ENCODE measurements around the gene RNF8.

RNF8 gene

GRCh38 chr6:37429352-37429750, 75.6 kb downstream of the RNF8 start:
- H3K4me1 ChIP-seq (ENCODE audit: insufficient read depth, insufficient read length), result peaks cover 2% of the 10 kb centered on the region
- no peaks in the 10 kb centered on the region for H3K27me3 ChIP-seq (ENCODE audit: insufficient read depth, insufficient read length)
- H3K9me3 ChIP-seq (ENCODE audit: insufficient read depth, low read length), result no peaks in the 10 kb centered on the region
- no peak for DNase-seq (ENCODE audit: low read depth, low spot score)
- H3K4me3 ChIP-seq (ENCODE audit: insufficient read length, low read depth), result no peak overlapping the region
- no peaks in the 10 kb centered on the region for H3K36me3 ChIP-seq (ENCODE audit: insufficient read depth, insufficient read length, low read length)
- H3K9ac ChIP-seq (ENCODE audit: insufficient read length, low read depth), result no peak overlapping the region
- no peak for TF ChIP-seq YY1 (IDR thresholded peaks at IDR 0.05; ENCODE audit: insufficient read depth, insufficient read length)
- TF ChIP-seq SUZ12 (IDR thresholded peaks at IDR 0.05; ENCODE audit: extremely low read depth, insufficient read depth, insufficient read length), result no peak
- TF ChIP-seq ZNF274 (IDR thresholded peaks at IDR 0.05; ENCODE audit: low read depth, low read length), result no peak

GRCh38 chr6:37432590-37432915, 78.8 kb downstream of the RNF8 start:
- H3K36me3 ChIP-seq (ENCODE audit: insufficient read depth, insufficient read length, low read length), result peaks cover 19% of the 10 kb centered on the region
- TF ChIP-seq YY1 (IDR thresholded peaks at IDR 0.05; ENCODE audit: insufficient read depth, insufficient read length) (no peak), SUZ12 (IDR thresholded peaks at IDR 0.05; ENCODE audit: extremely low read depth, insufficient read depth, insufficient read length) (no peak), ZNF274 (IDR thresholded peaks at IDR 0.05; ENCODE audit: low read depth, low read length) (no peak)
- H3K27me3 ChIP-seq (ENCODE audit: insufficient read depth, insufficient read length), result no peaks in the 10 kb centered on the region
- H3K9me3 ChIP-seq (ENCODE audit: insufficient read depth, low read length), result no peaks in the 10 kb centered on the region
- peak overlapping the region; percentile 76 for H3K4me3 ChIP-seq (ENCODE audit: insufficient read length, low read depth)
- H3K4me1 ChIP-seq (ENCODE audit: insufficient read depth, insufficient read length), result peaks cover 2% of the 10 kb centered on the region
- DNase-seq (ENCODE audit: low read depth, low spot score), result no peak
- H3K9ac ChIP-seq (ENCODE audit: insufficient read length, low read depth), result peak overlapping the region; percentile 85

- Histone ChIP-seq H3K4me1 (ENCODE audit: insufficient read depth, insufficient read length) (peaks cover 2% of the 10 kb centered on the region), H3K36me3 (ENCODE audit: insufficient read depth, insufficient read length, low read length) (peaks cover 22% of the 10 kb centered on the region), H3K9ac (ENCODE audit: insufficient read length, low read depth) (peak within 1 kb of the TSS; percentile 85), H3K27me3 (ENCODE audit: insufficient read depth, insufficient read length) (no peaks in the 10 kb centered on the region), H3K9me3 (ENCODE audit: insufficient read depth, low read length) (no peaks in the 10 kb centered on the region), H3K4me3 (ENCODE audit: insufficient read length, low read depth) (peak within 1 kb of the TSS; percentile 76)
- peak; percentile 76 for DNase-seq (ENCODE audit: low read depth, low spot score)
- TF ChIP-seq ZNF274 (IDR thresholded peaks at IDR 0.05; ENCODE audit: low read depth, low read length) (no peak), YY1 (IDR thresholded peaks at IDR 0.05; ENCODE audit: insufficient read depth, insufficient read length) (no peak), SUZ12 (IDR thresholded peaks at IDR 0.05; ENCODE audit: extremely low read depth, insufficient read depth, insufficient read length) (no peak)
Observed at GRCh38 chr6:37432916-37433656, 79.3 kb downstream of the RNF8 start, which contains the start of gene CMTR1. Gene CMTR1 (plus strand): TSS chr6:37433221. CDS start chr6:37435630, 2,409 bp downstream.

GRCh38 chr6:37433657-37434271, 80.0 kb downstream of the RNF8 start:
- H3K4me3 ChIP-seq (ENCODE audit: insufficient read length, low read depth), result peak overlapping the region; percentile 76
- DNase-seq (ENCODE audit: low read depth, low spot score), result no peak
- H3K4me1 ChIP-seq (ENCODE audit: insufficient read depth, insufficient read length), result peaks cover 2% of the 10 kb centered on the region
- H3K27me3 ChIP-seq (ENCODE audit: insufficient read depth, insufficient read length), result no peaks in the 10 kb centered on the region
- peak overlapping the region; percentile 85 for H3K9ac ChIP-seq (ENCODE audit: insufficient read length, low read depth)
- peaks cover 28% of the 10 kb centered on the region for H3K36me3 ChIP-seq (ENCODE audit: insufficient read depth, insufficient read length, low read length)
- TF ChIP-seq SUZ12 (IDR thresholded peaks at IDR 0.05; ENCODE audit: extremely low read depth, insufficient read depth, insufficient read length) (no peak), YY1 (IDR thresholded peaks at IDR 0.05; ENCODE audit: insufficient read depth, insufficient read length) (no peak), ZNF274 (IDR thresholded peaks at IDR 0.05; ENCODE audit: low read depth, low read length) (no peak)
- no peaks in the 10 kb centered on the region for H3K9me3 ChIP-seq (ENCODE audit: insufficient read depth, low read length)

- TF ChIP-seq YY1 (IDR thresholded peaks at IDR 0.05; ENCODE audit: insufficient read depth, insufficient read length) (no peak), SUZ12 (IDR thresholded peaks at IDR 0.05; ENCODE audit: extremely low read depth, insufficient read depth, insufficient read length) (no peak), ZNF274 (IDR thresholded peaks at IDR 0.05; ENCODE audit: low read depth, low read length) (no peak)
- H3K27me3 ChIP-seq (ENCODE audit: insufficient read depth, insufficient read length), result no peaks in the 10 kb centered on the region
- peaks cover 31% of the 10 kb centered on the region for H3K36me3 ChIP-seq (ENCODE audit: insufficient read depth, insufficient read length, low read length)
- no peak overlapping the region for H3K9ac ChIP-seq (ENCODE audit: insufficient read length, low read depth)
- peaks cover 2% of the 10 kb centered on the region for H3K4me1 ChIP-seq (ENCODE audit: insufficient read depth, insufficient read length)
- no peaks in the 10 kb centered on the region for H3K9me3 ChIP-seq (ENCODE audit: insufficient read depth, low read length)
- DNase-seq (ENCODE audit: low read depth, low spot score), result no peak
- H3K4me3 ChIP-seq (ENCODE audit: insufficient read length, low read depth), result no peak overlapping the region
Observed at GRCh38 chr6:37435373-37435772, 81.6 kb downstream of the RNF8 start.

GRCh38 chr6:37435816-37436215, 82.0 kb downstream of the RNF8 start:
- Histone ChIP-seq H3K9me3 (ENCODE audit: insufficient read depth, low read length) (no peaks in the 10 kb centered on the region), H3K4me1 (ENCODE audit: insufficient read depth, insufficient read length) (peaks cover 2% of the 10 kb centered on the region), H3K36me3 (ENCODE audit: insufficient read depth, insufficient read length, low read length) (peaks cover 32% of the 10 kb centered on the region), H3K9ac (ENCODE audit: insufficient read length, low read depth) (no peak overlapping the region), H3K4me3 (ENCODE audit: insufficient read length, low read depth) (no peak overlapping the region), H3K27me3 (ENCODE audit: insufficient read depth, insufficient read length) (no peaks in the 10 kb centered on the region)
- DNase-seq (ENCODE audit: low read depth, low spot score), result no peak
- TF ChIP-seq SUZ12 (IDR thresholded peaks at IDR 0.05; ENCODE audit: extremely low read depth, insufficient read depth, insufficient read length) (no peak), YY1 (IDR thresholded peaks at IDR 0.05; ENCODE audit: insufficient read depth, insufficient read length) (no peak), ZNF274 (IDR thresholded peaks at IDR 0.05; ENCODE audit: low read depth, low read length) (no peak)

GRCh38 chr6:37438930-37439329, 85.1 kb downstream of the RNF8 start:
- no peak for DNase-seq (ENCODE audit: low read depth, low spot score)
- TF ChIP-seq SUZ12 (IDR thresholded peaks at IDR 0.05; ENCODE audit: extremely low read depth, insufficient read depth, insufficient read length) (no peak), YY1 (IDR thresholded peaks at IDR 0.05; ENCODE audit: insufficient read depth, insufficient read length) (no peak)
- Histone ChIP-seq H3K4me3 (ENCODE audit: insufficient read length, low read depth) (no peak overlapping the region), H3K9me3 (ENCODE audit: insufficient read depth, low read length) (no peaks in the 10 kb centered on the region), H3K9ac (ENCODE audit: insufficient read length, low read depth) (no peak overlapping the region), H3K4me1 (ENCODE audit: insufficient read depth, insufficient read length) (peaks cover 2% of the 10 kb centered on the region), H3K27me3 (ENCODE audit: insufficient read depth, insufficient read length) (no peaks in the 10 kb centered on the region), H3K36me3 (ENCODE audit: insufficient read depth, insufficient read length, low read length) (peaks cover 35% of the 10 kb centered on the region)
